Measurements from ENCODE around the gene LUZP1. TPM values are rescaled to one million over a fixed set of nuclear protein-coding genes. Genes with fewer than 3 reads are reported as not detected.

The LUZP1 gene
- total RNA-seq, 1 experiment from 2014 or later, result 22.4 TPM

DNA sequence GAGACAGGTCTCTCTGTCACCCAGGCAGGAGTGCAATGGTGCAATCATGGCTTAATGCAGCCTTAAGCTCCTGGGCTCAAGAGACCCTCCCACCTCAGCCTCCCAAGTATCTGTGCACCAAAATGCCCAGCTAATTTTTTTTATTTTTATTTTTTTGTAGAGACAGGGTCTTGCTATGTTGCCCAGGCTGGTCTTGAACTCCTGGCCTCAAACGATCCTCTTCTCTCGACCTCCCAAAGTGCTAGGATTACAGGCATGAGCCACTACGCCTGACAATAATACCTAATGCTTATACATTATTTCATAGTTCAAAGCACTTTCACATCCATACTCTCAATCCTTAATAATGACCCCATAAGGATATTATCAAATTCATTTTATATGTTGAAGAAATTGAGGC, 48.3 kb downstream of the LUZP1 start:
- Histone ChIP-seq H3K4me3 (replicated peaks in 1 of 2; ENCODE audit: low read depth in 1 of 2, low read length in 2 of 2) (no peak overlapping the region), H4K20me1 (ENCODE audit: insufficient read depth) (peaks cover 4% of the 10 kb centered on the region; the same call in 1 of the 2 replicates), H3K4me2 (ENCODE audit: low read length) (no peak overlapping the region), H3K27me3 (ENCODE audit: insufficient read depth, low read length) (no peaks in the 10 kb centered on the region), H3K4me1 (ENCODE audit: control insufficient read depth in 1 of 2, insufficient read depth in 2 of 2, low read length in 2 of 2) (peaks cover 3 to 10% of the 10 kb centered on the region in 2 experiments; a peak in 3 of 4 replicates), H3K79me2 (ENCODE audit: insufficient read depth, low read length) (peaks cover 66% of the 10 kb centered on the region), H3K27ac (ENCODE audit: low read depth, low read length) (no peak overlapping the region), H3K36me3 (ENCODE audit: control insufficient read depth in 1 of 2, insufficient read depth in 2 of 2, low read length in 2 of 2) (no peaks in the 10 kb centered on the region), H3K9me3 (ENCODE audit: control insufficient read depth in 1 of 2, insufficient read depth in 1 of 2, low read depth in 1 of 2, low read length in 2 of 2) (no peaks in the 10 kb centered on the region), H3K9me2 (ENCODE audit: insufficient read depth) (no peaks in the 10 kb centered on the region), H2AFZ (ENCODE audit: low read depth, low read length, poor library complexity, severe bottlenecking) (no peak overlapping the region), H3K9ac (ENCODE audit: low read length) (no peak overlapping the region)
- ATAC-seq (no peak), DNase-seq (ENCODE audit: low read depth, low spot score) (no peak)
- RAD21 ChIA-PET (ENCODE audit: low non-redundant PET in 1 of 2, low total read pairs in 2 of 2, uncharacterized antibody in 2 of 2, unreplicated experiment in 2 of 2), result no interaction called here
- POLR2A ChIA-PET, result no interaction called here
- intact Hi-C loops (cut with micrococcal nuclease), result no loop called here
- CTCF ChIA-PET, result interaction anchor here (0.9 kb wide), 1 partner anchor 97 kb away, joined by 3 read pairs; the partner anchor contains the start of gene HTR1D
- no TSS peak for BruUV-seq (replicated peaks)
- no peak for TF ChIP-seq YY1 (IDR thresholded peaks at IDR 0.05; ENCODE audit: extremely low read depth, insufficient replicate concordance, low read depth, low read length)
- TF ChIP-seq POLR2A (IDR thresholded peaks at IDR 0.05; ENCODE audit: borderline replicate concordance, extremely low read depth, insufficient read depth, insufficient read length), result no peak
- no peak for TF ChIP-seq SIN3A (IDR thresholded peaks at IDR 0.05; ENCODE audit: low read depth)
- TF ChIP-seq CBX3 (IDR thresholded peaks at IDR 0.05; ENCODE audit: low read depth), result no peak
- TF ChIP-seq, protein P1, sequence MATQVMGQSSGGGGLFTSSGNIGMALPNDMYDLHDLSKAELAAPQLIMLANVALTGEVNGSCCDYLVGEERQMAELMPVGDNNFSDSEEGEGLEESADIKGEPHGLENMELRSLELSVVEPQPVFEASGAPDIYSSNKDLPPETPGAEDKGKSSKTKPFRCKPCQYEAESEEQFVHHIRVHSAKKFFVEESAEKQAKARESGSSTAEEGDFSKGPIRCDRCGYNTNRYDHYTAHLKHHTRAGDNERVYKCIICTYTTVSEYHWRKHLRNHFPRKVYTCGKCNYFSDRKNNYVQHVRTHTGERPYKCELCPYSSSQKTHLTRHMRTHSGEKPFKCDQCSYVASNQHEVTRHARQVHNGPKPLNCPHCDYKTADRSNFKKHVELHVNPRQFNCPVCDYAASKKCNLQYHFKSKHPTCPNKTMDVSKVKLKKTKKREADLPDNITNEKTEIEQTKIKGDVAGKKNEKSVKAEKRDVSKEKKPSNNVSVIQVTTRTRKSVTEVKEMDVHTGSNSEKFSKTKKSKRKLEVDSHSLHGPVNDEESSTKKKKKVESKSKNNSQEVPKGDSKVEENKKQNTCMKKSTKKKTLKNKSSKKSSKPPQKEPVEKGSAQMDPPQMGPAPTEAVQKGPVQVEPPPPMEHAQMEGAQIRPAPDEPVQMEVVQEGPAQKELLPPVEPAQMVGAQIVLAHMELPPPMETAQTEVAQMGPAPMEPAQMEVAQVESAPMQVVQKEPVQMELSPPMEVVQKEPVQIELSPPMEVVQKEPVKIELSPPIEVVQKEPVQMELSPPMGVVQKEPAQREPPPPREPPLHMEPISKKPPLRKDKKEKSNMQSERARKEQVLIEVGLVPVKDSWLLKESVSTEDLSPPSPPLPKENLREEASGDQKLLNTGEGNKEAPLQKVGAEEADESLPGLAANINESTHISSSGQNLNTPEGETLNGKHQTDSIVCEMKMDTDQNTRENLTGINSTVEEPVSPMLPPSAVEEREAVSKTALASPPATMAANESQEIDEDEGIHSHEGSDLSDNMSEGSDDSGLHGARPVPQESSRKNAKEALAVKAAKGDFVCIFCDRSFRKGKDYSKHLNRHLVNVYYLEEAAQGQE (IDR thresholded peaks at IDR 0.05; ENCODE audit: low read depth), result no peak
- TF ChIP-seq JUND (IDR thresholded peaks at IDR 0.05), result no peak
- TF ChIP-seq FOSL1 (IDR thresholded peaks at IDR 0.05; ENCODE audit: low read depth), result no peak
- no peak for TF ChIP-seq SRF (IDR thresholded peaks at IDR 0.05; ENCODE audit: low read depth)
- TF ChIP-seq, protein P2, sequence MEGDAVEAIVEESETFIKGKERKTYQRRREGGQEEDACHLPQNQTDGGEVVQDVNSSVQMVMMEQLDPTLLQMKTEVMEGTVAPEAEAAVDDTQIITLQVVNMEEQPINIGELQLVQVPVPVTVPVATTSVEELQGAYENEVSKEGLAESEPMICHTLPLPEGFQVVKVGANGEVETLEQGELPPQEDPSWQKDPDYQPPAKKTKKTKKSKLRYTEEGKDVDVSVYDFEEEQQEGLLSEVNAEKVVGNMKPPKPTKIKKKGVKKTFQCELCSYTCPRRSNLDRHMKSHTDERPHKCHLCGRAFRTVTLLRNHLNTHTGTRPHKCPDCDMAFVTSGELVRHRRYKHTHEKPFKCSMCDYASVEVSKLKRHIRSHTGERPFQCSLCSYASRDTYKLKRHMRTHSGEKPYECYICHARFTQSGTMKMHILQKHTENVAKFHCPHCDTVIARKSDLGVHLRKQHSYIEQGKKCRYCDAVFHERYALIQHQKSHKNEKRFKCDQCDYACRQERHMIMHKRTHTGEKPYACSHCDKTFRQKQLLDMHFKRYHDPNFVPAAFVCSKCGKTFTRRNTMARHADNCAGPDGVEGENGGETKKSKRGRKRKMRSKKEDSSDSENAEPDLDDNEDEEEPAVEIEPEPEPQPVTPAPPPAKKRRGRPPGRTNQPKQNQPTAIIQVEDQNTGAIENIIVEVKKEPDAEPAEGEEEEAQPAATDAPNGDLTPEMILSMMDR (IDR thresholded peaks at IDR 0.05 in 2 of 3, conservative IDR thresholded peaks at IDR 0.05 in 1 of 3; ENCODE audit: borderline replicate concordance in 1 of 3, insufficient read depth in 1 of 3, low read depth in 2 of 3, low read length in 2 of 3), result no peak
- TF ChIP-seq ZNF274 (IDR thresholded peaks at IDR 0.05; ENCODE audit: low read depth, low read length), result no peak
- TF ChIP-seq, protein P3, sequence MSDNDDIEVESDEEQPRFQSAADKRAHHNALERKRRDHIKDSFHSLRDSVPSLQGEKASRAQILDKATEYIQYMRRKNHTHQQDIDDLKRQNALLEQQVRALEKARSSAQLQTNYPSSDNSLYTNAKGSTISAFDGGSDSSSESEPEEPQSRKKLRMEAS (IDR thresholded peaks at IDR 0.05), result no peak
- TF ChIP-seq RAD21 (IDR thresholded peaks at IDR 0.05; ENCODE audit: low read depth), result no peak
- no peak for TF ChIP-seq ZFX (IDR thresholded peaks at IDR 0.05)
- TF ChIP-seq ELF1 (IDR thresholded peaks at IDR 0.05; ENCODE audit: borderline replicate concordance, low read depth), result no peak
- TF ChIP-seq EGR1 (IDR thresholded peaks at IDR 0.05; ENCODE audit: low read depth), result no peak
- TF ChIP-seq POLR2AphosphoS5 (IDR thresholded peaks at IDR 0.05; ENCODE audit: low read depth, low read length), result no peak
